Measurements from ENCODE around the gene USP17L5.
"Not testable (repeated sequence)": the region's sequence is repeated elsewhere in the genome, so short reads cannot be mapped to it uniquely, and the experiment has no call there.

Gene USP17L5

GRCh38 chr4:9339103-9339502, at the start of gene USP17L5:
TSS of gene USP17L5 (plus strand) at chr4:9339403. CDS start at chr4:9339403, 0 bp downstream.
- DNase-seq = not testable (repeated sequence)

- DNase-seq = not testable (repeated sequence)
These were observed 15.0 kb upstream of the USP17L5 start for GRCh38 chr4:9324191-9324590.

GRCh38 chr4:9324865-9325264, 14.3 kb upstream of the USP17L5 start, which contains the start of gene USP17L24:
TSS of gene USP17L24 (plus strand) at chr4:9325165. CDS start at chr4:9325165, 0 bp downstream.
- DNase-seq = not testable (repeated sequence)

DNA sequence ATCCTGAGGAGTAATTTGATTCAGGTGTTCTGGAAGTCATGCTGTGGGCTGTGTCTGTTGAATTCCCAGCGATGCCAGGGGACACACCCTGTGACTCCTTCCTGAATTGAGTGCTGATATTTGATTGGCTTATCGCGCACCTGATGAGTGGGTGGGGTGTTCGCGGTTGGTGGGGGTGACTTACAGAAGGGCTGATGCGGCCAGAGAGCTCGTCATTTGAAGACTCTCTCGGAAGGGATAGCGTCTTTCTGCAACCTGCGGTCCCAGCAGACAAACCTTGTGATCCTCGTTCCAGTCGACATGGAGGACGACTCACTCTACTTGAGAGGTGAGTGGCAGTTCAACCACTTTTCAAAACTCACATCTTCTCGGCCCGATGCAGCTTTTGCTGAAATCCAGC, 9.6 kb upstream of the USP17L5 start, which contains the start of gene USP17L25:
Gene USP17L25, plus strand, starts transcription at position 301 of the 400 bp plus-strand sequence. Its CDS starts 0 bp downstream, at position 301.
- DNase-seq = not testable (repeated sequence)

GRCh38 chr4:9334358-9334757, 4.8 kb upstream of the USP17L5 start, which contains the start of gene USP17L26:
TSS of gene USP17L26 (plus strand) at chr4:9334658. CDS start at chr4:9334658, 0 bp downstream.
- DNase-seq = not testable (repeated sequence)

- DNase-seq = not testable (repeated sequence)
These were observed 4.6 kb downstream of the USP17L5 start, which contains the start of gene USP17L27 for GRCh38 chr4:9343848-9344247. TSS of gene USP17L27 (plus strand) at chr4:9344148. CDS start at chr4:9344148, 0 bp downstream.

GRCh38 chr4:9348593-9348992, 9.4 kb downstream of the USP17L5 start, which contains the start of gene USP17L28:
TSS of gene USP17L28 (plus strand) at chr4:9348893. CDS start at chr4:9348893, 0 bp downstream.
- not testable (repeated sequence) for DNase-seq

- DNase-seq = not testable (repeated sequence)
These were observed 11.7 kb downstream of the USP17L5 start for GRCh38 chr4:9350866-9351265.

DNA sequence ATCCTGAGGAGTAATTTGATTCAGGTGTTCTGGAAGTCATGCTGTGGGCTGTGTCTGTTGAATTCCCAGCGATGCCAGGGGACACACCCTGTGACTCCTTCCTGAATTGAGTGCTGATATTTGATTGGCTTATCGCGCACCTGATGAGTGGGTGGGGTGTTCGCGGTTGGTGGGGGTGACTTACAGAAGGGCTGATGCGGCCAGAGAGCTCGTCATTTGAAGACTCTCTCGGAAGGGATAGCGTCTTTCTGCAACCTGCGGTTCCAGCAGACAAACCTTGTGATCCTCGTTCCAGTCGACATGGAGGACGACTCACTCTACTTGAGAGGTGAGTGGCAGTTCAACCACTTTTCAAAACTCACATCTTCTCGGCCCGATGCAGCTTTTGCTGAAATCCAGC, 14.1 kb downstream of the USP17L5 start, which contains the start of gene USP17L29:
Gene USP17L29, plus strand, starts transcription at position 301 of the 400 bp plus-strand sequence. Its CDS starts 0 bp downstream, at position 301.
- DNase-seq = not testable (repeated sequence)

DNA sequence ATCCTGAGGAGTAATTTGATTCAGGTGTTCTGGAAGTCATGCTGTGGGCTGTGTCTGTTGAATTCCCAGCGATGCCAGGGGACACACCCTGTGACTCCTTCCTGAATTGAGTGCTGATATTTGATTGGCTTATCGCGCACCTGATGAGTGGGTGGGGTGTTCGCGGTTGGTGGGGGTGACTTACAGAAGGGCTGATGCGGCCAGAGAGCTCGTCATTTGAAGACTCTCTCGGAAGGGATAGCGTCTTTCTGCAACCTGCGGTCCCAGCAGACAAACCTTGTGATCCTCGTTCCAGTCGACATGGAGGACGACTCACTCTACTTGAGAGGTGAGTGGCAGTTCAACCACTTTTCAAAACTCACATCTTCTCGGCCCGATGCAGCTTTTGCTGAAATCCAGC, 23.6 kb downstream of the USP17L5 start, which contains the start of gene USP17L30:
Gene USP17L30, plus strand, starts transcription at position 301 of the 400 bp plus-strand sequence. Its CDS starts 0 bp downstream, at position 301.
- not testable (repeated sequence) for DNase-seq

- not testable (repeated sequence) for DNase-seq
These were observed 40.7 kb downstream of the USP17L5 start for GRCh38 chr4:9379881-9380280.

GRCh38 chr4:9381012-9381534, 41.9 kb downstream of the USP17L5 start:
- DNase-seq = not testable (repeated sequence)

DNA sequence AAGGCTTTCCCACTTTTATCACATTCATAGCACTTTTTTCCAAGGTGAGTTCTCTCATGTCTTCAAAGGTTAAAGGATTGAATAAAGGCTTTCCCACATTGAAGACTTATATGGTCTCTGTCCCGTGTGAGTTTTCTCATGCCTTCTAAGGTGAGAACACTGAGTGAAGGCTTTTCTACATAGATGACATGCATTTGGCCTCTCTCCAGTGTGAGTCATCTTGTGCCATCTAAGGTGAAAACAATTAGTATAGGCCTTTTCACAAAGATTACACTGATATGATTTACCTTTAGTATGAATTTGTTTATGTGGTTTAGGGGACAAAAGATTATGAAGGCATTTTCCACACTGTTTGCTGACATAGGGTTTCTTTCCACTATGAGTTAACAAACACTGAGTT, 44.9 kb downstream of the USP17L5 start:
- DNase-seq = no peak

- DNase-seq = not testable (repeated sequence)
These were observed 49.8 kb downstream of the USP17L5 start for GRCh38 chr4:9389001-9389400.

Measured in NCI-H82 (cell line).